ENCODE measurements around the gene KIFAP3. TPM values are rescaled to one million over a fixed set of nuclear protein-coding genes. Genes with fewer than 3 reads are reported as not detected.

KIFAP3 gene
- total RNA-seq, 1 donor: 39.8 TPM

DNA sequence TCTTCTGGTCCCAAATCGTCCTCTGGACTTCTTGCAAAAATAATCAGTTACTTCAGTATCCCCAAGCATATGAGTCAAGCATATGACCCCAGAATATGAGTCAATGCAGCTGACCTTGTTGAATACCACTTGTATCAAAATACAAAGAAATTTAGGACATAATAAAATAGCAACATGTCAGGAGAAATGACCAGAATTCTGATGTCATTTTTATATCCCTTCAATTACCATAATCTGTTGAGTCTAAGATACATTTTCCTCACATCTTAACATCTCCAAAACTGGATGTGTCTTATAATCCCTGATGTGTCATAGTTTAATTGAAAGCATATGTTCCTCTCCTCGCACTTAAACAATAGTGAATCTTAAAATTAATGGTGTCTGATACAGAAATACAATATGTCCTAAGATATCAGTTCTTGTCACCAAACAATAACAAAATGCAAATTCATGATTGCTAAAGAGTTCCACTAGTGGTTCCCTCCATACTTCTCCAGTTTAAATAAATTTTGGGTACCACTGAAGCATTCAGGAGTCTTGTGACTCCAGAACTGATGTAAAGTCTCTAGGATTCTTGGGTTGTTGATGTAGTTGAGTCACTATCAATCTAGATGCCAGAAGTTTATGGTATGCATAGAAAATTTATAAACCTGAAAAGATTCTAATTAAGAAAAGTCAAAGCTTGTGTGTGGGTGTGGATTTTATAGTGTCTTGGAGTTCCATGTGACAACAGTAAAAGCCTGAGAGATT is 41.8 kb downstream of the KIFAP3 start:
- peak; percentile 70 for DNase-seq (ENCODE audit: low read depth)
- TF ChIP-seq, protein P1, sequence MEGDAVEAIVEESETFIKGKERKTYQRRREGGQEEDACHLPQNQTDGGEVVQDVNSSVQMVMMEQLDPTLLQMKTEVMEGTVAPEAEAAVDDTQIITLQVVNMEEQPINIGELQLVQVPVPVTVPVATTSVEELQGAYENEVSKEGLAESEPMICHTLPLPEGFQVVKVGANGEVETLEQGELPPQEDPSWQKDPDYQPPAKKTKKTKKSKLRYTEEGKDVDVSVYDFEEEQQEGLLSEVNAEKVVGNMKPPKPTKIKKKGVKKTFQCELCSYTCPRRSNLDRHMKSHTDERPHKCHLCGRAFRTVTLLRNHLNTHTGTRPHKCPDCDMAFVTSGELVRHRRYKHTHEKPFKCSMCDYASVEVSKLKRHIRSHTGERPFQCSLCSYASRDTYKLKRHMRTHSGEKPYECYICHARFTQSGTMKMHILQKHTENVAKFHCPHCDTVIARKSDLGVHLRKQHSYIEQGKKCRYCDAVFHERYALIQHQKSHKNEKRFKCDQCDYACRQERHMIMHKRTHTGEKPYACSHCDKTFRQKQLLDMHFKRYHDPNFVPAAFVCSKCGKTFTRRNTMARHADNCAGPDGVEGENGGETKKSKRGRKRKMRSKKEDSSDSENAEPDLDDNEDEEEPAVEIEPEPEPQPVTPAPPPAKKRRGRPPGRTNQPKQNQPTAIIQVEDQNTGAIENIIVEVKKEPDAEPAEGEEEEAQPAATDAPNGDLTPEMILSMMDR (IDR thresholded peaks at IDR 0.05; ENCODE audit: insufficient read depth, low read length): no peak
- no peak overlapping the region for H3K4me3 ChIP-seq (ENCODE audit: low read depth, low read length)

DNA sequence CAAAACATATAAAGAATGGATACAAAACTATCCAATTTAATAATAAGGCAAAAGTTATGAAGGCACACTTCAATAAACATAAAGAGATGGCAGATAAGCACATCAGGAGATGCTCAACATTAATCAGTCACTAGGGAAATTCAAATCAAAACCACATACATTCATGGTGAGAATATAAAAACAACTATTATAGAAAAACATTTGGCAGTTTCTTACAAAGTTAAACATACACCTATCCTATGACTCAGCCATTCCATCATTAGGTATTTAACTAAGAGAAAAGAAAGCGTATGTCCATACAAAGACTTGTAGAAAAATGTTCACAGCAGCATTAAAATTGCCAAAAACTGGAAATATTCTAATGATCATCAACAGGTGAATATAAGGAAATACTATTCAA is 44.3 kb downstream of the KIFAP3 start:
- H3K4me3 ChIP-seq (ENCODE audit: low read depth, low read length): no peak overlapping the region
- TF ChIP-seq, protein P1 (IDR thresholded peaks at IDR 0.05; ENCODE audit: insufficient read depth, low read length): no peak
- DNase-seq (ENCODE audit: low read depth): no peak

DNA sequence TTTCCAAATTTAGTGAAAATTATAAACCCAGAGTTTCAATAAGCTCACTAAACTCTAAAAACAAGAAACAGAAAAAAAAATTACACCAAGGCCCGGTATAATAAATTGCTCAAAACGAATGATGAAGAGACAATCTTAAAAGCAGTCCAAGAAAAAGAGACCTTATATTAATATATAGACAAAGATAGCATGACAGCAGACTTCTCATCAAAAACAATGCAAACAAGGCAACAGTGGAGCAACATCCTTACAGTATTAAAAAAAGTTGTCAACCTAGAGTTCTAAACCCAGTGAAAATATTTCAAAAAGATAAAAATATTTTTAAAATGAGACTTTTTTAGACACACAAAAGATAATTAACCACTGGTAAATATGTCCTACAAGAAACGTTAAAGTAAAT is 46.7 kb downstream of the KIFAP3 start:
- TF ChIP-seq, protein P1 (IDR thresholded peaks at IDR 0.05; ENCODE audit: insufficient read depth, low read length): no peak
- no peak overlapping the region for H3K4me3 ChIP-seq (ENCODE audit: low read depth, low read length)
- no peak for DNase-seq (ENCODE audit: low read depth)

DNA sequence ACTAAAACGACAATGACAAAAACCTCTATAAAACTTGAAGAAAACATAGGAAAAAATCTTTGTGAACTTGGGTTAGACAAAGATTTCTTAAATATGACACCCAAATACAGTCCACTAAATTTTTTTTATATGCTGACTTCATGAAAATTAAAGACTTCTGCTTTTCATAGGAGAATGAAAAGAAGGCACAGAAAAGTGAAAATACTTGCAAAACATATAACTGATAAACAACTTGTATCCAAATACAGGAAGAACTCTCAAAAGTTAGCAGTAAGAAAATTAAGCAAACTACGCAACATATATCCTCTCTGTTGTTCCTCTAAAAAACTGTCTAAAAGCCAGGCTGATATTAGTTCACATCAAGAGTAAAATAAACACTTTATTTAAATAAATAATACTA is 53.6 kb downstream of the KIFAP3 start:
- TF ChIP-seq, protein P1 (IDR thresholded peaks at IDR 0.05; ENCODE audit: insufficient read depth, low read length): no peak

DNA sequence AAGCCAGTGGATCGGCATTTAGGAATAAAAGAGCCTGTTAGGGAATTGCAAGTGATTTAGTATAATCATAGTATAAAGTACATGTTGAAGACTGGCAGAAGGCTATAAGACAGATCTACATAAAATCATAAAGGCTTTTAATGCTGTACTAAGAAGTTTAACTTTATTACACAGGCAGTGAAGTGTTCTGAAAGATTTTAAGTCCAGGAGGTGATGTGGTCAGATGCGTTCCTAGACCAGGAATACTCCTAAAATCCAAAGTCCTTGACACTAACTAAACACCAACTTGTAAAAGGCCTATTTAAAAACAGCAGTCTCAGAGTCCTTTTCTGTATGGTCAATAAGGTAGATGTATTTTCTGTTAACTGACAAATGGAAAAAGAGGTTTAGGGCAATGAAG is 57.0 kb downstream of the KIFAP3 start:
- TF ChIP-seq, protein P1 (IDR thresholded peaks at IDR 0.05; ENCODE audit: insufficient read depth, low read length): no peak
- no peak for DNase-seq (ENCODE audit: low read depth)
- no peak overlapping the region for H3K4me3 ChIP-seq (ENCODE audit: low read depth, low read length)

More for the DNA sequence above, 53.6 kb downstream of the KIFAP3 start:
- no peak for DNase-seq (ENCODE audit: low read depth)
- no peak overlapping the region for H3K4me3 ChIP-seq (ENCODE audit: low read depth, low read length)

DNA sequence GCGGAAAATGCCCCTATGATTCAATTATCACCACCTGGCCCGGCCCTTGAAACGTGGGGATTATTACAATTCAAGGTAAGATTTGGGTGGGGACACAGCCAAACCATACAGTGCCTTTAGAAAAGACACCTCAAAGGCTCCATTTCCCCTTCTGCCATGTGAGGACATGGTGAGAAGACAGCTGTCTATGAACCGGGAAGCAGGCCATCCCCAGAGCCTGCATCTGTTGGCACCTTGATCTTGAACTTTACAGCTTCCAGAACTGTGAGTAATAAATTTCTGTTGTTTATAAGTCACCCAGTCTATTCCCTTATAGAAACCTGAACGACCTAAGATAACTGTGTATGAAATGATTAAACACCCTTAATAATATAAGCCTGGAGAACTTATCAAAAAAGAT is 61.6 kb downstream of the KIFAP3 start:
- TF ChIP-seq, protein P1 (IDR thresholded peaks at IDR 0.05; ENCODE audit: insufficient read depth, low read length): no peak
- no peak overlapping the region for H3K4me3 ChIP-seq (ENCODE audit: low read depth, low read length)
- DNase-seq (ENCODE audit: low read depth): no peak

DNA sequence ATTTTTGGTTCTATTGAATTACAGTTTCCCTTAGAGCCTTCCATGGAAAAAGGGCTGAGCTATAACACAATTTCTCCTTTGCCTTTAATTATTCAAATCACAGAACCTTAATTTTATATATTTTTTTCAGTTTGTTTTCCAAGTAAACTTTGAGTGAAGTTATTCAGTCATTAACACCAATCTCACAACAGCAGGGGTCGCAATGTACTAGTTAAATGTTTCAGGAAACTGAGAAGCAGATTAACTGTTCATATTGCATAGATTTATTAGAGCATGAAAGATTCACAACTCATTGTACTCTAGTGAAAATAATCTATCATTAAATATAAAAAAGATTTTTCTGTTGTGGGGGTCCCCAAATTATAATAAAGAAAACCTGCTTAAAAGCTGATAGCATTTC is 64.1 kb downstream of the KIFAP3 start:
- peak; percentile 86 for DNase-seq (ENCODE audit: low read depth)
- TF ChIP-seq, protein P1 (IDR thresholded peaks at IDR 0.05; ENCODE audit: insufficient read depth, low read length): peak; percentile 50
- H3K4me3 ChIP-seq (ENCODE audit: low read depth, low read length): no peak overlapping the region
